Calu3 (cell line): ENCODE results near the gene PPARG. TPM values are rescaled to one million over a fixed set of nuclear protein-coding genes. Genes with fewer than 3 reads are reported as not detected.

Source experiments
- BruUV-seq: library from RNA; stranded (reverse); fragments of 400-500 nt; replicated peaks from 2 replicates; lab custom pipeline; 2021; lab: Mats Ljungman, UMichigan
- CTCF ChIA-PET: fragments of 300-600 bp; sonication (Branson Sonifier 250); formaldehyde crosslinking; loops from one replicate; lab custom pipeline; 2022; ENCODE audit warnings: antibody characterized with exemption; lab: Charles Lee
- DNase-seq: peaks from one replicate; pipeline ENCODE4 v3.0.0; 2022
- H3K27ac Mint-ChIP-seq: one replicate; pipeline ENCODE4 v1.8.0; 2022; ENCODE audit warnings: mixed read lengths; ENCODE audit not compliant: unreplicated experiment
- H3K27me3 Mint-ChIP-seq: one replicate; pipeline ENCODE4 v1.8.0; 2022; ENCODE audit warnings: mixed read lengths; ENCODE audit not compliant: unreplicated experiment
- H3K36me3 Mint-ChIP-seq: one replicate; pipeline ENCODE4 v1.8.0; 2022; ENCODE audit warnings: mild to moderate bottlenecking, moderate library complexity, mixed read lengths; ENCODE audit not compliant: insufficient read depth, unreplicated experiment
- H3K4me1 Mint-ChIP-seq: one replicate; pipeline ENCODE4 v1.8.0; 2022; ENCODE audit warnings: mild to moderate bottlenecking, low read depth, mixed read lengths; ENCODE audit not compliant: unreplicated experiment
- H3K4me3 Mint-ChIP-seq: one replicate; pipeline ENCODE4 v1.8.0; 2022; ENCODE audit warnings: mild to moderate bottlenecking, low read depth, moderate library complexity, mixed read lengths; ENCODE audit not compliant: unreplicated experiment
- H3K9me3 Mint-ChIP-seq: one replicate; pipeline ENCODE4 v1.8.0; 2022; ENCODE audit warnings: low read depth, mixed read lengths; ENCODE audit not compliant: unreplicated experiment
- intact Hi-C: fragments of 100-400 bp; cut with micrococcal nuclease; formaldehyde crosslinking; loops from one replicate; pipeline ENCODE4 v1.10.0; 2022; ENCODE audit not compliant: unreplicated experiment
- total RNA-seq: library from RNA; stranded (reverse); gene quantifications from 2 replicates; pipeline ENCODE4 v1.2.3, GENCODE V29; 2022
- TF ChIP-seq, protein P1 (sequence below): fragments of 200-600 bp; IDR thresholded peaks from one replicate; pipeline ENCODE4 v1.8.0; 2022; ENCODE audit warnings: antibody characterized with exemption; ENCODE audit not compliant: unreplicated experiment

The PPARG gene
- total RNA-seq, 1 experiment from 2014 or later = 85.8 TPM

DNA sequence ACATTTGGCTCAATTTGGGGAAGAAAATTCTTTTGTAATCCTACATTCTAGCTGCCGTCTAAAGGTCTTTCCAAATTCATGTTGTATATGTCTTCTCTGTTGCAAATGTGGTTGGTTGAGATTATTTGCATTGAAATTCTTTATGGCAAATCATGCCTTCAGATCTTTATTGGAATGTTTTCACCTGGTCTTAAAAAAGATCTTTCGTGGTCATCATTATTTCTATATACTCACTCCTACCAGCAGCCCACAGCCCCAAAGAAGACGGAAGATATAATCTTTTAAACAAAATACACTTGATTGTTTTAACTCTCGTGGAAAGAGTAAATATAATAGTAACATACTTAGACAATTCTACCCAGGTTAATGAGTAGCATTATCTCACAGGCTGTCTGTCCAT lies 41.5 kb upstream of the PPARG start:
- TF ChIP-seq, protein P1, sequence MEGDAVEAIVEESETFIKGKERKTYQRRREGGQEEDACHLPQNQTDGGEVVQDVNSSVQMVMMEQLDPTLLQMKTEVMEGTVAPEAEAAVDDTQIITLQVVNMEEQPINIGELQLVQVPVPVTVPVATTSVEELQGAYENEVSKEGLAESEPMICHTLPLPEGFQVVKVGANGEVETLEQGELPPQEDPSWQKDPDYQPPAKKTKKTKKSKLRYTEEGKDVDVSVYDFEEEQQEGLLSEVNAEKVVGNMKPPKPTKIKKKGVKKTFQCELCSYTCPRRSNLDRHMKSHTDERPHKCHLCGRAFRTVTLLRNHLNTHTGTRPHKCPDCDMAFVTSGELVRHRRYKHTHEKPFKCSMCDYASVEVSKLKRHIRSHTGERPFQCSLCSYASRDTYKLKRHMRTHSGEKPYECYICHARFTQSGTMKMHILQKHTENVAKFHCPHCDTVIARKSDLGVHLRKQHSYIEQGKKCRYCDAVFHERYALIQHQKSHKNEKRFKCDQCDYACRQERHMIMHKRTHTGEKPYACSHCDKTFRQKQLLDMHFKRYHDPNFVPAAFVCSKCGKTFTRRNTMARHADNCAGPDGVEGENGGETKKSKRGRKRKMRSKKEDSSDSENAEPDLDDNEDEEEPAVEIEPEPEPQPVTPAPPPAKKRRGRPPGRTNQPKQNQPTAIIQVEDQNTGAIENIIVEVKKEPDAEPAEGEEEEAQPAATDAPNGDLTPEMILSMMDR = no peak
- Mint-ChIP-seq H3K4me3 (no peak overlapping the region), H3K9me3 (peaks cover 8% of the 10 kb centered on the region), H3K36me3 (no peaks in the 10 kb centered on the region), H3K27ac (no peak overlapping the region), H3K27me3 (peaks cover 25% of the 10 kb centered on the region), H3K4me1 (no peaks in the 10 kb centered on the region)
- no peak for DNase-seq
- no TSS peak for BruUV-seq
- intact Hi-C loops = no loop called here
- CTCF ChIA-PET = no interaction called here

DNA sequence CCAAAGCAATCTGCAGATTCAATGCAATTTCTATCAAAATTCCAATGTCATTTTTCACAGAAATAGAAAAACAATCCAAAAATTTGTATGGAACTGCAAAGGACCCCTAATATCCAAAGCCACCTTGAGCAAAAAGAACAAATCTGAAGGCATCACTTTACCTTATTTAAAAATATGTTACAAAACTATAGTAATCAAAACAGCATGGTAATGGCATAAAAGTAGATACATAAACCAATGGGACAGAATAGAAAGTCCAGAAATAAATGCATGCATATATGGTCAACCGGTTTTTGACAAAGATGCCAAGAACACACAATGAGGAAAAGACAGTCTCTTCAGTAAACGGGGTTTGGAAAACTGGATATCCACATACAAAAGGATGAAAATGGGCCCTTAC lies 39.4 kb upstream of the PPARG start:
- Mint-ChIP-seq H3K36me3 (no peaks in the 10 kb centered on the region), H3K9me3 (peaks cover 8% of the 10 kb centered on the region), H3K4me3 (no peak overlapping the region), H3K27me3 (peaks cover 24% of the 10 kb centered on the region), H3K27ac (no peak overlapping the region), H3K4me1 (no peaks in the 10 kb centered on the region)
- no TSS peak for BruUV-seq
- no peak for DNase-seq
- TF ChIP-seq, protein P1 = no peak
- CTCF ChIA-PET = no interaction called here
- intact Hi-C loops = no loop called here

DNA sequence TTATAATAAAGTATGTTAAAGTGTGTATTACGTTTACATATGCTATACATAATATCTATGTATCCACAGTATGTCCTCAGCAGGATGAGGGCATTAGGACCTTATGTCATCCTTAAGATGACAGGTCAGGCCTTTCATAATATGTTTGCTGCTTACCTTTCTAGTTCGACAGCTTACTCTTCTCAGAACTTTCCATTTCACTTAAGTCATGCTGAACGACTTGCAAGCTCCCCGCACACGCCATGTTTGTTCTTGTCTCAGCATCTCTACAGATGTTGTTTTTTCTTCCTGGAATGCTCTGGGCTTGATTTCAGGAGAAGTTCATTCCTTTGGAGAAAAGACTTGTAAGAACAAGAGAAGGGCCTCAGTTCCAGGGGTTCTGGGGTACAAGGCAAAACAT lies 36.0 kb upstream of the PPARG start:
- CTCF ChIA-PET = interaction anchor here (0.6 kb wide), 1 partner anchor 41 kb away, joined by 3 read pairs; no protein-coding TSS in a partner anchor
- no TSS peak for BruUV-seq

DNA sequence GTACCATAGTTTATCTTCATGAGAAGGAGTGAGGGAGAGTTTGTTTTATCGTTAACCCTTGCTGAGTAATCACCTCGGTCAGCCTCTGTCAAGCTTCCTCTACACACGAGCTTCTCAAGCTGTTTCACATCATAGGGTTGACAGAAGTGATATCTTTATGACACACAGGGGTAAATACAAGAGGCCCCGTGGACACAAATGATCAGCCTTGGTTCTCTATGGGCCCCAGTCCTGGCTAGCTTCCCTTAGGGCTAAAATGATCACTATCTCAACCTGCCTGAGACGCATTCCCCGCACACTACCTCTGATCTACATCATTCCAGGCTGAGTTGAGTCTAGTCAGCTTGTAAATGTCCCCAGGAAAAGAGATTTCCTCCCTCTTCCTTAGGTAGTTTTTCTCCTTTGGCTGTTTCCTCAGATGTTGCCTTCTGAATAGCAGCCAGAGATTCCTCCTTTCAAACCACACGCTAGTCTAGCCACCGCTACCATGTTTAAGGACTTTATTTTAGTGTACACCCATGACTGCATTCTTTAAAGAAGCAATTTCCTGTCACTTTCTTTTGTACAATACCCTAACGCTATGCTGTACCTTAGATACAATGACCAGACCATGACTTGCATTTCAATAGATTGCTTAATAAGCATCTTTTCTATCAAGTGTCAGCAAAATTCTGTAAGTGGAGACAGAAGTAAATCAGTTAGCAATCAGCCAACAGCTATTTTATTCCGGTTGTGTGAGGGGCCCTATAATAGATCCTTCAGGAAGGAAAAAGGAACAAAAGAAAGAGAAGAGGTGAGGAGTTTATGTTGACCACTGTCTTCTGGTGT lies 35.1 kb upstream of the PPARG start:
- no peak for DNase-seq
- TF ChIP-seq, protein P1 = no peak
- intact Hi-C loops = no loop called here
- CTCF ChIA-PET = interaction anchor here (0.6 kb wide), 1 partner anchor 831 kb away, joined by 7 read pairs; no protein-coding TSS in a partner anchor
- Mint-ChIP-seq H3K9me3 (peaks cover 4% of the 10 kb centered on the region), H3K27ac (no peak overlapping the region), H3K4me3 (no peak overlapping the region), H3K36me3 (no peaks in the 10 kb centered on the region), H3K27me3 (no peaks in the 10 kb centered on the region), H3K4me1 (no peaks in the 10 kb centered on the region)
- no TSS peak for BruUV-seq

More for the DNA sequence above, 36.0 kb upstream of the PPARG start:
- Mint-ChIP-seq H3K4me3 (no peak overlapping the region), H3K9me3 (peaks cover 4% of the 10 kb centered on the region), H3K4me1 (no peaks in the 10 kb centered on the region), H3K27ac (no peak overlapping the region), H3K36me3 (no peaks in the 10 kb centered on the region), H3K27me3 (no peaks in the 10 kb centered on the region)
- intact Hi-C loops = no loop called here
- TF ChIP-seq, protein P1 = no peak
- DNase-seq = no peak
